Measurements from ENCODE around the gene SEMA5B.

The SEMA5B gene

DNA sequence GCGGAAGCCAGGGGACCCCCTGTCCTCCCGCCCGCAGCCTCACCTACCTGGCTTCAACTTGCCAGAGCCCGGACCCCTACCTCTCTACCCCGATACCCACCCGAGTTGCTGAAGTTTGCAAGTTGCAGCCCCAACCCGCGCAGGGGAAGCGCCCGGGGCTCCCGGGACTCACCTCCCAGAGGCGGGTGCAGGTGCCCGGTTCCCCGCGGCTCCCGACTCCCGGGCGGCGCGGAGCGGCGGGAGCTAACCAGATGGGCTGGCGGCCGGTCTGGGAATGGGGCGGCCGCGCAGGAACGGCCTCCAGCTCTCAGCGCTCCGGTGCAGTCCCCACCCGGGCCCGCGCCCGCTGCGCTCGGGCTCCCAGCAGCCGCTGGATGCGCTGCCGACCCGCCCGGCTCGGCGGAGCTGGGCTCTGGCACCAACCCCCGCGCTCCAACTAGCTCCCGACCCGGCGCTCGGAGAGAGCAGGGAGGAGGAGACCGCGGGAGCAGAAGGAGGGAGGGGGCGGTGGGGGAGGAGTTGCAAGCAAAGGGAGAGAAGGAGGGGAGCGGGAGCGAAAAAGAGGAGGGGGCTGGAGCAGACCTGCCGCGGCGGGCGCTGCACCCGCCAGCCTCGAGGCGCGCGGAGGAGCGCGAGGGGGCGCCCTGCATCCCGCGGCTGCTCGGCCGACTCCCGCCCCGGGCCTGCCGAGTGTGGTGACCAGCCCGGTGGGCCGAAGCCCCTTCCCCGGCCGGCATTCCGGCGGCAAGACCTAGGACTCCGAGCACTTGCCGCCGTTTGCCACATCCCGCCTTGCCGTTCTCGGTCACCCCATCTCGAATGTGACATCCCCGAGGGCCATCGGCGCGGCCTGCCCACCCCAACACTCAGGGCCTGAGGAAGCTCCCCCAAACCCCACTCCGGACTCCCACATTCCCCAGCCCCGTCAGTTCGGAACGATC lies at the start of gene SEMA5B:
Gene SEMA5B, minus strand, starts transcription at position 472 of the 941 bp plus-strand sequence. CDS start 66,500 bp downstream, outside the sequence.
- no peak for DNase-seq (ENCODE audit: low read depth, low spot score)

GRCh38 chr3:123076496-123077418 lies 49.2 kb upstream of the SEMA5B start:
- no peak for DNase-seq (ENCODE audit: low read depth, low spot score)

DNA sequence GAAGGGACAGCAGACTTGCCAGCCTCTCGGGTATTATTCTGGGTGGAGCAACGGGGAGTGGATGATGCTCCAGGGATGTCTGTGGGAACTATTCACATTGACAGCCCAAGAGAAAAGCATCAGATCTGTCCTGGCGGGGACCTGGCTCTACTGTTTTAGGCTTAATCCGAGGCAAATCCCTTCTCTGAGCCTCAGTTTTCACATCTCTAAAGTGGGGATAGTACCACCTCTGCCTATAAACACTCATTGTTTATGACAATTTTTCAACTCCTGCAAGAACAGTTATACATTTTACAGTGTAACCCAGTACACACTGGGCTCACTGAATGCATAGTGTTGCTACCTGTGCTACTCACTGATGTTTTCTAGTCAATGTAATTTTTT lies 48.5 kb upstream of the SEMA5B start:
- DNase-seq (ENCODE audit: low read depth, low spot score), result no peak

GRCh38 chr3:123075359-123075758 lies 47.8 kb upstream of the SEMA5B start:
- no peak for DNase-seq (ENCODE audit: low read depth, low spot score)

DNA sequence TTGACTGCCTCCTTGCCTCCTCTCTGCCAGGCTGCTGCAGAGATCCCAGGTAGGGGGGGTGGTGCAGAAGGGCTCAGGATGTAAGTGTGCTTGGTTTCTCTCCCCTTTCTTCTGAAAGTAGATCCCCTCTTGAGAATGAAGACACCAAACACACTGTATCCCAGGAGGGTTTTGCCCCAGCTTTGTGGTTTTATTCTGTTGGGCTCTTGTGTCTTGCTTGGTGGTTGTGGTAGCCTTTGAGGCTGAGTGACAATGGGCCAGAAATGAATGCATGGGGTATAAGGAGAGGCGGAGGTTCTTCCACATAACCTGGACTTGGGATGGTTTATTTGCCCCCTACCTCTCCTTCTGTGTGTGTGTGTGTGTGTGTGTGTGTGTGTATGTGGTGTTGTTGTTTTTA lies 45.0 kb upstream of the SEMA5B start:
- no peak for DNase-seq (ENCODE audit: low read depth, low spot score)

- no peak for DNase-seq (ENCODE audit: low read depth, low spot score)
Observed at GRCh38 chr3:123072152-123072551, 44.6 kb upstream of the SEMA5B start.

DNA sequence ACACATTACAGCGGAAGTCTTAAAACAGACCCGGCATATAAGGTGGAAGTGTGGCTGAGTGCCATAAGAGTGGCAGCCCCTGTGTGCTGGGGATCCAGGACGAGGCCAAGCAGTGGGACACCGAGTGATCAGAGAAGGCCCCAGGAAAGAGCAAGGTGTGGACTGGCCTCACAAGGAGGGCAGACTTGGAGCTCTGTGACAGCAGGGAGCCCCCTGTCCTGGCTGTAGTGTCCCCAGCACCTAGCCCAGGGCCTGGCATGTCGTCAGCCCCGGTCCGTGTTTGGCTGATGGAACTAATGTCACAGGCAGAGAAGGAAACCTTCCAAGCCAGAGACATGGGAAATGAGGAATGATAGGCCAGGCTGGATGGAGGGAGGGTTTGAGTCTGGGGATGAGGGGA lies 44.0 kb upstream of the SEMA5B start:
- DNase-seq (ENCODE audit: low read depth, low spot score), result no peak

- no peak for DNase-seq (ENCODE audit: low read depth, low spot score)
Observed at GRCh38 chr3:123071146-123071545, 43.6 kb upstream of the SEMA5B start.

DNA sequence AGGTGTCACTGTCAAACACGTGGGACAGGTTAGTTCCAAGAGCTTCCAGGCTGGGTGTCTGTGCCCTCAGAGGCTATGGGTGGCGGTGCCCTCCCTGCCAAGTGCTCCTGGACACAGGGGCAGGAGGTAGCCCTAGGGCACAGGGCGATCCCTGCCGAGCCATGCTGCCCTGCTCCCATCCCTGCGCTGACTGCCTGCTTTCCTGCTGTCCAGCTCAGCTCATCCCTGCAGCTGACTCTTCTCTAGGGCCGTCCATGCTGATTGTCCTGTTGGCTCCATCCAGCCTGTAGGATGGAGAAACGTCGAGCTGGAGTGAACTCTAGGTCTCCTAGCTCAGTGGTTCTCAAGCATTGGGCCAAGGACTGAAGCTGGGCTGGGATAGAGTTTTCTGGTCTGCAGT lies 42.9 kb upstream of the SEMA5B start:
- DNase-seq (ENCODE audit: low read depth, low spot score), result no peak

GRCh38 chr3:123068601-123069381 lies 41.2 kb upstream of the SEMA5B start:
- DNase-seq (ENCODE audit: low read depth, low spot score), result no peak

DNA sequence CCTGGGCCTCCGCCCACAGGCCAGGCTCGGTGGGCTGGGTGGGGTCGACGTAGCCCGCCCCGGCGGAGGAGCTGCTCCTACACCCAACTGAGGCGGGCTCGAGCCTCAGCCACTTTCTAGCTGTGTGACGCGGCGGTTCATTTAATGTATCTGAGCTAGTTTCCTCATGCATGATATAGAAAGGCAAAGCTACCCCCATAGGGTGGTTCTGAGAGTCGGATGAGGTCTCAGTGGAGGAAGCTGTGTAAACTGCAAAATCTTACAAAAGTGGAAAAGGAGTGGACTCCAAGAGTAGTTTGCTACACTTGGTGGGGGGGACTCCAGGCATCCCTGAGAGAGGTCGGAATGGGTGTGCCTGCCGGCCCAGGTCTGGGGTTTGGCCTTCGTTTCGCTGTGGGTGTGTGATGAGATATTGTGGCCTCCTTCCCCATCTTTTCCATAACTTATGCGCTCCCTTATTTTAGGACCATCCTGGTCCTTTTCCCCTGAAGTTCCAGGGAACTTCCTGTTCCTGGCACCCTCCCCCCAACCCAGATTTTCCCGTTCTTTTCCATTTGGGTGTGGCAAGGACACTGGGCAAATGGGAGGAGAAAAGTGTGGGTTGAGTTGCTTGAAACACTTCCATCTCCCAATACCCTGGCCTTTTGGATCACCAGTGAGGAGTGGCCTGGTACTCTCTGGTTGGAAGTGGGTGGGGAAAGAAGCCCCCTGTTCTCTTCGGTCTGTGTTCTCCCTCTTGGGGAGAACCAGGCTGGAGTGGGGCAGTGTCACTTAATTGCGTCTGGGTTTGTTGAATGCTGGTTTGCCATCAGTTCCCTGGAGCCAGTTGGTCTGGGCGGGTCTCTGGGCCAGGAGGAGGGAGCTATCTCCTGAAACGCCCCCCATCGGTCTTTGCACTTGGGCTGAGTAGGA lies 40.4 kb upstream of the SEMA5B start:
- no peak for DNase-seq (ENCODE audit: low read depth, low spot score)

- DNase-seq (ENCODE audit: low read depth, low spot score), result no peak
Observed at GRCh38 chr3:123066896-123067688, 39.5 kb upstream of the SEMA5B start, which contains the start of gene PDIA5. TSS of gene PDIA5 (plus strand) at chr3:123067025. CDS start at chr3:123067165, 140 bp downstream.

DNA sequence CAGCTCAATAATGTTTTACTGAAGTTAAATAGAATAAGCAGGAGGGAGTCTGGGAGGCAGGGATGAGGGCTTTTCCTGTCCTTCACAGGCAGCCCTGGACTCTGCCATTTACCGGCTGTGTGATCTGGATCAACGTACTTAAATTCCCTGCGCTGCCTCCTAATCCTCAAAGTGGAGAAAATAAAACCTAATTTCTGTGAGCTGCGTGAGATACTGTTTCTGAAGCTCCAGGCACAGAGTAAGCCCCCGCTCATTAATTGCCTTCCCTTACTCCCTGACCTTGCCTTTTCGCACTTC lies 39.0 kb upstream of the SEMA5B start:
- DNase-seq (ENCODE audit: low read depth, low spot score), result no peak

DNA sequence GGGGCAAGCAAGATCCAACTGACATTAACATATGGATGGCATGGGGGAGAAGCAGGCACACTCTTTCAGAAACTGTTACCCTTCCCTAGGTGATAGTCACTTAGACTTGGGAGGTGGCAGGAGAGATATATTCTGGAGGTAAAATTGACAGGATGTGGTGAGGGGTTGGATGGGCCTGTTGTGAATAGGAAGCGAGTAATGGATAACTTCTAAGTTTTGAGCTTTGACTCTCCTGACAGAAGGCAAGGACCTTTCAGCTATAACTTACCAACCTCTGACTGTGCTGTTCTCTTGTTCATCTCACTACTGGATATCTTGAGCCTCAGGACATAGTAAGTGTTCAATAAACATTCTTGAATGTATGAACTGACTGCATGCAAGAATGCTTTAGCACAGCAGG lies 37.4 kb upstream of the SEMA5B start:
- DNase-seq (ENCODE audit: low read depth, low spot score), result no peak

DNA sequence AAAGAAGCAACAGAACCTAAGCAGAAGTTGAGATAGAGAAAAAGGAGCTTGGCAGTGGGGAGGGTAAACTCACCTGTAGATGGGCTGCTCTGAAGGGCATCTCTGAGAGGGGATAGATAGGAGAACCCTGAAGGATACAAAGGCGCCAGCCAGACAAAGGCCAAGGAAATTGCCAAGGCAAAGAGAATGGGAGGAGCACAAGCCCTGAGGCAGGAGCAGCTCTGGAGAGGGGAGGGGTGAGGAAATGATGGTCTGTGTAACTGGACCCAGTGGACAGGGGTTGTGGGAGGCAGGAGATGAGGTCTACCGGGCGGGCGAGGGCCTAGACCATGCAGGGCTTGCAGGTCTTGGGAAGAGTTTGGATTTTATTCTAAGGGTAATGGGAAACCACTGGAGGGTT lies 36.9 kb upstream of the SEMA5B start:
- DNase-seq (ENCODE audit: low read depth, low spot score), result no peak

DNA sequence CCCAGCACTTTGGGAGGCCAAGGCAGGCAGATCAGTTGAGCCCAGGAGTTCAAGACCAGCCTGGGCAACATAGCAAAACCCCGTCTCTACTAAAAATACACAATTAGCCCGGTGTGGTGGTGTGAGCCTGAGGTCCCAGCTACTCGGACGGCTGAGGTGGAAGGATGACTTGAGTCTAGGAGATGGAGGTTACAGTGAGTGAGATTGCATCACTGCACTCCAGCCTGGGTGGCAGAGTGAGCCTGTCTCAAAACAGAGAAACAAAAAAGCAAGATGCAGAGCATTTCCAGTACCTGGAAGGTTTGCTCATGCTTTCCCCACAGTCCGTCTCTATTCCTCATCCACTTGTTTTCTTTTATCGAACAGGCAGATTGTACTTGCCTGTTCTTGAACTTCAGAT lies 35.5 kb upstream of the SEMA5B start:
- DNase-seq (ENCODE audit: low read depth, low spot score), result no peak

GRCh38 chr3:123061856-123062255 lies 34.3 kb upstream of the SEMA5B start:
- no peak for DNase-seq (ENCODE audit: low read depth, low spot score)

DNA sequence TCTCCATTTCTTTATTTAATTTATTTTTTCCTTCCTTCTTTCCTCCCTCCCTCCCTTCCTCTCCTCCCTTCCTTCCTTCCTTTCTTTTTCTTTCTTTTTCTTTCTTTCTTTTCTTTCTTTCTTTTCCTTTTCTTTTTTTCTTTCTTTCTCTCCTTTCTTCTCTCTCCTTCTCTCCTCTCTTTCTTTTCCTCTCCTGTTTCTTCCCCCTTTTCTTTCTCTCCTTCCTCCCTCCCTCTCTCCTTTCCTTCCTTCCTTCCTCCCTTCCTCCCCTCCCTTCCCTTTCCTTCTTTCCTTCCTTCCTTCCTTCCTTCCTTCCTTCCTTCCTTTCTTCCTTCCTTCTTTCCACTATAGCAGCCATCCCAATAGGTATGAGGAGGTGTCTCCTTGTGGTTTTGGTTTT lies 32.5 kb upstream of the SEMA5B start:
- no peak for DNase-seq (ENCODE audit: low read depth, low spot score)

DNA sequence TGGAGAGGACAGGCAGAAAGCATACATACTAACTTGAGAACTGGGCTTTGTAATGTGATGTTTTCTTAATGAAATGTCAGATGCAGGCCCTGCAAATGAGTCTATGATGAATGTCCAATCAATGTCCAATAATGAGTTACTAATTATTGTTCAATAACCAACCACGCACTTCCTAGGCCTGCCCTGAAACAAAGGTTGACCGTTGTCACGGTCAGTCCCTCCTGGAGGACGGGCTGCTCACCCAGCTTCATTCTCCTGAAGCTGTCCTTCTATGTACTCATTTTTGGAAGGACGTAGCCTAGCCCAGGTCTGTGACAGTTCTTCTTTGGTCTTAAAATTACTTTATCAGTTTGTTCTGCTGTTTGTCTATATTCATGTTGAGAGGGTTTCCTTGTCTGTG lies 30.9 kb upstream of the SEMA5B start:
- DNase-seq (ENCODE audit: low read depth, low spot score), result no peak

- DNase-seq (ENCODE audit: low read depth, low spot score), result no peak
Observed at GRCh38 chr3:123055352-123055751, 27.8 kb upstream of the SEMA5B start.

All from activated CD4-positive, CD25-positive, alpha-beta regulatory T cell treated with anti-CD3 and anti-CD28 coated beads, Interleukin-2, amount 50 U/mL, for 16 hours (primary cell).